Measurements from ENCODE around the gene HMGN5.

DNA sequence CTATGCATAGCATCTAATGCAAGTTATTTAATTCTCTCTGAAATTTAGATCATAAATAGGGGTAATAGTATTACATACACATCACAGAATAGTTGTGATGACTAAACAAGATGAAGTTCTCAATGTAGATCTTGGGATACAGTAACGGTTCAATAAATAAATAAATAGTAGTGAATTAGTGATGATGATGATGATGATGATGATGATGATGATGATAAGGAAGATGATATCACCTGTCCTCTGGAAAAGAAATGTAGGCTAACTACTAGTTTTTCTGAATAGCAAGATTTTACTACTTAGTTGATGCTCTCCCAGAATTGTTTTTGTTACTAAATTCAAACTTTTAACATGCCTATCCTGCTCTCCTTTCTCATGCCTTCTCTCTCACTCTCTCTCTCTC is 30.5 kb upstream of the HMGN5 start:
- TF ChIP-seq, protein P1, sequence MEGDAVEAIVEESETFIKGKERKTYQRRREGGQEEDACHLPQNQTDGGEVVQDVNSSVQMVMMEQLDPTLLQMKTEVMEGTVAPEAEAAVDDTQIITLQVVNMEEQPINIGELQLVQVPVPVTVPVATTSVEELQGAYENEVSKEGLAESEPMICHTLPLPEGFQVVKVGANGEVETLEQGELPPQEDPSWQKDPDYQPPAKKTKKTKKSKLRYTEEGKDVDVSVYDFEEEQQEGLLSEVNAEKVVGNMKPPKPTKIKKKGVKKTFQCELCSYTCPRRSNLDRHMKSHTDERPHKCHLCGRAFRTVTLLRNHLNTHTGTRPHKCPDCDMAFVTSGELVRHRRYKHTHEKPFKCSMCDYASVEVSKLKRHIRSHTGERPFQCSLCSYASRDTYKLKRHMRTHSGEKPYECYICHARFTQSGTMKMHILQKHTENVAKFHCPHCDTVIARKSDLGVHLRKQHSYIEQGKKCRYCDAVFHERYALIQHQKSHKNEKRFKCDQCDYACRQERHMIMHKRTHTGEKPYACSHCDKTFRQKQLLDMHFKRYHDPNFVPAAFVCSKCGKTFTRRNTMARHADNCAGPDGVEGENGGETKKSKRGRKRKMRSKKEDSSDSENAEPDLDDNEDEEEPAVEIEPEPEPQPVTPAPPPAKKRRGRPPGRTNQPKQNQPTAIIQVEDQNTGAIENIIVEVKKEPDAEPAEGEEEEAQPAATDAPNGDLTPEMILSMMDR (IDR thresholded peaks at IDR 0.05; ENCODE audit: low read length) = no peak
- TF ChIP-seq EZH2 (IDR thresholded peaks at IDR 0.05; ENCODE audit: borderline replicate concordance, low read length) = no peak
